GM19324 (cell line): ENCODE data around the gene INHBC.
A peak's percentile ranks its signal among the peaks of the same experiment; 100 is the strongest.
"Not testable (repeated sequence)": the region's sequence is repeated elsewhere in the genome, so short reads cannot be mapped to it uniquely, and the experiment has no call there.

Experiments
- ATAC-seq: cut with Tn5 transposase; IDR thresholded peaks from one replicate; pipeline ENCODE4 v1.9.1; 2021; ENCODE audit warnings: mild to moderate bottlenecking, moderate library complexity; ENCODE audit not compliant: unreplicated experiment, low FRiP score

INHBC gene

GRCh38 chr12:57477710-57478681, 43.4 kb downstream of the INHBC start:
- ATAC-seq: no peak

- no peak for ATAC-seq
Observed at GRCh38 chr12:57479043-57479375, 44.4 kb downstream of the INHBC start.

- no peak for ATAC-seq
Observed at GRCh38 chr12:57479376-57480115, 45.0 kb downstream of the INHBC start, which contains the start of gene ARHGAP9. Gene ARHGAP9, minus strand, starts transcription at chr12:57479866. Its CDS starts 460 bp downstream, at chr12:57479406.

- ATAC-seq: no peak
Observed at GRCh38 chr12:57481671-57482070, 47.1 kb downstream of the INHBC start.

GRCh38 chr12:57483466-57483865, 48.9 kb downstream of the INHBC start:
- ATAC-seq: no peak

- ATAC-seq: no peak
Observed at GRCh38 chr12:57485695-57486094, 51.1 kb downstream of the INHBC start.

GRCh38 chr12:57487055-57487596, 52.5 kb downstream of the INHBC start:
- no peak for ATAC-seq

- ATAC-seq: peak; percentile 98
Observed at GRCh38 chr12:57487597-57488401, 53.2 kb downstream of the INHBC start, which contains the start of gene MARS1. Gene MARS1, plus strand, starts transcription at chr12:57488068. Its CDS starts 23 bp downstream, at chr12:57488091.

- ATAC-seq: no peak
Observed at GRCh38 chr12:57488402-57489156, 54.0 kb downstream of the INHBC start.

GRCh38 chr12:57489157-57489641, 54.6 kb downstream of the INHBC start:
- no peak for ATAC-seq

GRCh38 chr12:57490126-57490525, 55.5 kb downstream of the INHBC start:
- ATAC-seq: no peak

GRCh38 chr12:57491393-57492280, 57.1 kb downstream of the INHBC start:
- ATAC-seq: no peak

- ATAC-seq: not testable (repeated sequence)
Observed at GRCh38 chr12:57495051-57495701, 60.6 kb downstream of the INHBC start.

GRCh38 chr12:57496822-57497221, 62.2 kb downstream of the INHBC start:
- ATAC-seq: no peak

GRCh38 chr12:57497223-57498131, 62.9 kb downstream of the INHBC start:
- no peak for ATAC-seq

GRCh38 chr12:57498132-57498502, 63.5 kb downstream of the INHBC start:
- no peak for ATAC-seq

GRCh38 chr12:57498571-57498970, 64.0 kb downstream of the INHBC start:
- ATAC-seq: no peak
